Measurements from ENCODE around the gene DISC1. TPM values are rescaled to one million over a fixed set of nuclear protein-coding genes. Genes with fewer than 3 reads are reported as not detected.
A peak's percentile ranks its signal among the peaks of the same experiment; 100 is the strongest.

DISC1 gene
- total RNA-seq, 1 experiment from 2014 or later, result 2.1 TPM

DNA sequence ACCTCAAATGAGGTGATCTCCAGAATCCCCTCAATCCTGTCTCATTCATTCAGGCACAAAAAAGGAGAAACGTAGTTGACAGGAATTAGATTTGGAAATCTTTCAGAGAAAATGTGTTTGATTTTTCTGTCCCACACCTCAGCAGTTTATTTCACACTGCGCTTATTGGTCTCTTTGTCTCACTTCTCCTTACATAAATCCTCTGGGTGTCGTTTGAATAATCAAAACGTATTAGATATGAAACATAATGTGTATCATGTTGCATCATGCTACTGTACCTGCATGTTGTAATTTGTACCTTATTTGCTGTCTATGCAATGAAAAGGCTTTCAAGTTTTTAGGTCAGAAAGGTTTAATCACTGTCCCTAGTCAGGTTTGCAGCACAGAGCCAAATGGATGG lies 255.7 kb downstream of the DISC1 start:
- POLR2A ChIA-PET, result no interaction called here
- CTCF ChIA-PET, result interaction anchor here (1.6 to 1.7 kb wide), 2 partner anchors 16 to 17 kb away, joined by 4 to 7 read pairs; no protein-coding TSS in a partner anchor
- intact Hi-C loops (cut with micrococcal nuclease), result loop anchor here (5.0 kb wide), 1 partner anchor 745 kb away; no protein-coding TSS in a partner anchor

DNA sequence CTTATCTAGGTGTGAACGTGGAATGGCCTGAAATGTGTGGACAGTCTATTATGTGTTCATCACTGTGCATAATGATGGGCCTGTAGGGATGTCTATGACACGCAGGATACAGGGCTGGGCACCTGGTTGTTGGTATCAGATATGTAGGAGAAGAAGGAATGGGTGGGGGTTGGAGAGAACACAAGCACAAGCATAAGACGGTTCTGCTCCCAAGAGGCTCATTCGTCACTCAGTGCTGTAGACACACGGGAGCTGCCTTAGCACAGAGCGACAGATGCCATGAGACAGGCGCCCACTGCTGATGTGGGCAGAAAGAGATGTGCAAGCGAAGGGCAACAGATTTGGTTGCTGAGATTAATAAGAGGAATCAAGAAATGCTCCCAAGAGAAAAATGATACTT lies 256.2 kb downstream of the DISC1 start:
- Mint-ChIP-seq H3K9me3 (ENCODE audit: unreplicated experiment) (no peaks in the 10 kb centered on the region), H3K4me1 (ENCODE audit: insufficient read depth, unreplicated experiment) (no peaks in the 10 kb centered on the region), H3K4me3 (ENCODE audit: unreplicated experiment) (no peak overlapping the region), H3K36me3 (ENCODE audit: insufficient read depth, unreplicated experiment) (no peaks in the 10 kb centered on the region), H3K27ac (ENCODE audit: low read depth, unreplicated experiment) (no peak overlapping the region), H3K27me3 (ENCODE audit: insufficient read depth, unreplicated experiment) (no peaks in the 10 kb centered on the region)
- intact Hi-C loops (cut with micrococcal nuclease), result loop anchor here (5.0 kb wide), 1 partner anchor 745 kb away; no protein-coding TSS in a partner anchor
- DNase-seq (ENCODE audit: unreplicated experiment), result no peak
- CTCF ChIA-PET, result interaction anchor here (0.5 to 1.7 kb wide), 5 partner anchors 15 to 631 kb away, joined by 3 to 7 read pairs (median 3); no protein-coding TSS in a partner anchor
- POLR2A ChIA-PET, result interaction anchor here (1.8 kb wide), 1 partner anchor 15 kb away, joined by 4 read pairs; no protein-coding TSS in a partner anchor
- no TSS peak for BruUV-seq (replicated peaks)
- TF ChIP-seq CTCF (IDR thresholded peaks at IDR 0.05; ENCODE audit: unreplicated experiment), result no peak

More for the DNA sequence above, 255.7 kb downstream of the DISC1 start:
- Mint-ChIP-seq H3K9me3 (ENCODE audit: unreplicated experiment) (no peaks in the 10 kb centered on the region), H3K27me3 (ENCODE audit: insufficient read depth, unreplicated experiment) (no peaks in the 10 kb centered on the region), H3K36me3 (ENCODE audit: insufficient read depth, unreplicated experiment) (no peaks in the 10 kb centered on the region), H3K4me3 (ENCODE audit: unreplicated experiment) (no peak overlapping the region), H3K4me1 (ENCODE audit: insufficient read depth, unreplicated experiment) (no peaks in the 10 kb centered on the region), H3K27ac (ENCODE audit: low read depth, unreplicated experiment) (no peak overlapping the region)
- no peak for TF ChIP-seq CTCF (IDR thresholded peaks at IDR 0.05; ENCODE audit: unreplicated experiment)
- DNase-seq (ENCODE audit: unreplicated experiment), result no peak
- BruUV-seq (replicated peaks), result no TSS peak

DNA sequence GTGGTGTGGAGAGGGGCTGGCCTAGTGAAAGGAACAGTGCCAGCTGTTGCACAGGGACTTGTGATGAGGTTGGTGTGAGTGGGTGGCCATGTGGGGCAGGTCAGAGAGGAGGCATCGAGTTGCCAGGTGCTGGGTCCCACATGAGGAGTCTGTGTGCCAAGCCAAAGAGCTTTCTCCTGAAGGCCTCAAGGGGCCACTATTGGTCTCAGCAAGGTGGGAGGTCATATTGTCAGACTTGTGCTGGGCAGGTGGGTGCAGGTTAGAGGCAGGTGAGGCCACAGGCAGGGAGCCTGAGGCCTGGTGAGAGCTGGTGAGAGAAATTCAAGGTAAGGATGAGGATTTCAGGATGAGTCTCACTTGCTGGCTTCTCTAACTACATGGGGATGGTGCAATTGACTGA lies 256.8 kb downstream of the DISC1 start:
- POLR2A ChIA-PET, result interaction anchor here (0.8 to 1.8 kb wide), 2 partner anchors 14 to 16 kb away, joined by 3 to 4 read pairs; no protein-coding TSS in a partner anchor
- Mint-ChIP-seq H3K27me3 (ENCODE audit: insufficient read depth, unreplicated experiment) (no peaks in the 10 kb centered on the region), H3K4me1 (ENCODE audit: insufficient read depth, unreplicated experiment) (no peaks in the 10 kb centered on the region), H3K9me3 (ENCODE audit: unreplicated experiment) (no peaks in the 10 kb centered on the region), H3K27ac (ENCODE audit: low read depth, unreplicated experiment) (no peak overlapping the region), H3K36me3 (ENCODE audit: insufficient read depth, unreplicated experiment) (no peaks in the 10 kb centered on the region), H3K4me3 (ENCODE audit: unreplicated experiment) (no peak overlapping the region)
- TF ChIP-seq CTCF (IDR thresholded peaks at IDR 0.05; ENCODE audit: unreplicated experiment), result peak; percentile 15
- no TSS peak for BruUV-seq (replicated peaks)
- intact Hi-C loops (cut with micrococcal nuclease), result loop anchor here (5.0 kb wide), 1 partner anchor 744 kb away; no protein-coding TSS in a partner anchor
- peak; percentile 52 for DNase-seq (ENCODE audit: unreplicated experiment)
- CTCF ChIA-PET, result interaction anchor here (0.5 to 1.7 kb wide), 7 partner anchors 9 to 630 kb away, joined by 3 to 7 read pairs (median 3); no protein-coding TSS in a partner anchor

DNA sequence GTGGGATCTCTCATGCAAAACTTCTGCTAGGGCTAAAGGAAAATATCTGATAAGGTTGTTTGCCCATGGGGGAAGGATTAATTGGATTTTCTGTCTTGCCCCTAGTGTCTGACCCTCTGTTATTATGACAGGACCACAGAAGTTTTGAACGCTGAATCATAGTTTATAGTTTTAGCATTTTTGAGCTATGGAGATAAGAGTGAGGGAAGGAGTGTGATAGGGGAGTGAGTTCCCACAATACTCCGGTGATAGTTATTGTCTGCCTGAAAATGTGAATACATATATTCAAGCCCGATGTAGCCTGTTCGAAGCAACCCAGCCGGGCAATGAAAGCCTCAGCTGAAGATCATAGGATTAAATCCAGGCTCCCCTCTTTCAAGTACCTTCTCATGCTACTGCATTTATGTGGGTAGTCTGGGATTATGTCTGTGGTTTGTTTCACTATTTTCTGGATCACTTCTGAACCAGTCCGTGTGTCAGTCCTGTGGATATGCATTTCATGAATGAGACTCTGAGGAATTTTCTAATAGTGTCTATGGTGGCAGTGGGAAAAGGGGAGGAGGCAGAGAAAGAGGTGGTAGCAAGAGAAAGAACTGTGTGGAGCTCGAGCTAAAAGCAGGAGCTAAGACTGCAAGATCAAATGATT lies 258.7 kb downstream of the DISC1 start:
- no peaks in the 10 kb centered on the region for H3K4me1 Mint-ChIP-seq (ENCODE audit: insufficient read depth, unreplicated experiment)
- H3K9me3 Mint-ChIP-seq (ENCODE audit: unreplicated experiment), result no peaks in the 10 kb centered on the region
- no peak overlapping the region for H3K4me3 Mint-ChIP-seq (ENCODE audit: unreplicated experiment)
- H3K27me3 Mint-ChIP-seq (ENCODE audit: insufficient read depth, unreplicated experiment), result no peaks in the 10 kb centered on the region
- TF ChIP-seq CTCF (IDR thresholded peaks at IDR 0.05; ENCODE audit: unreplicated experiment), result no peak
- H3K27ac Mint-ChIP-seq (ENCODE audit: low read depth, unreplicated experiment), result no peak overlapping the region
- ChIA-PET CTCF (interaction anchor here (0.6 to 1.1 kb wide), 2 partner anchors 47 to 422 kb away, joined by 3 read pairs; no protein-coding TSS in a partner anchor), POLR2A (no interaction called here)
- no peaks in the 10 kb centered on the region for H3K36me3 Mint-ChIP-seq (ENCODE audit: insufficient read depth, unreplicated experiment)
- DNase-seq (ENCODE audit: unreplicated experiment), result no peak
- intact Hi-C loops (cut with micrococcal nuclease), result no loop called here
- no TSS peak for BruUV-seq (replicated peaks)

Measured in MCF 10A (cell line).